HG03571 (cell line): Measurements from ENCODE around the gene SLC26A1.

Experiments
- ATAC-seq: cut with Tn5 transposase; IDR thresholded peaks from one replicate; pipeline ENCODE4 v1.9.1; 2021; ENCODE audit not compliant: unreplicated experiment

SLC26A1 gene

GRCh38 chr4:1014291-1015167 is 21.3 kb upstream of the SLC26A1 start:
- ATAC-seq, result no peak

- ATAC-seq, result no peak
Observed at GRCh38 chr4:1013225-1014073, 20.2 kb upstream of the SLC26A1 start.

GRCh38 chr4:1012034-1012739 is 19.0 kb upstream of the SLC26A1 start:
- ATAC-seq, result no peak

GRCh38 chr4:1011666-1012033 is 18.4 kb upstream of the SLC26A1 start:
- no peak for ATAC-seq

- ATAC-seq, result no peak
Observed at GRCh38 chr4:1011022-1011665, 17.9 kb upstream of the SLC26A1 start, which contains the start of gene FGFRL1. Gene FGFRL1 (plus strand): TSS chr4:1011626. CDS start chr4:1012486, 860 bp downstream.

GRCh38 chr4:1010395-1011021 is 17.3 kb upstream of the SLC26A1 start:
- no peak for ATAC-seq

GRCh38 chr4:1009542-1010394 is 16.6 kb upstream of the SLC26A1 start:
- no peak for ATAC-seq

GRCh38 chr4:1008840-1009541 is 15.8 kb upstream of the SLC26A1 start:
- no peak for ATAC-seq

- ATAC-seq, result no peak
Observed at GRCh38 chr4:1006856-1007255, 13.7 kb upstream of the SLC26A1 start.

- no peak for ATAC-seq
Observed at GRCh38 chr4:1004557-1005485, 11.6 kb upstream of the SLC26A1 start.

GRCh38 chr4:1004071-1004418 is 10.8 kb upstream of the SLC26A1 start:
- ATAC-seq, result no peak

- no peak for ATAC-seq
Observed at GRCh38 chr4:1003271-1004070, 10.3 kb upstream of the SLC26A1 start.

GRCh38 chr4:1002631-1003251 is 9.5 kb upstream of the SLC26A1 start:
- no peak for ATAC-seq

- ATAC-seq, result no peak
Observed at GRCh38 chr4:1002131-1002630, 9.0 kb upstream of the SLC26A1 start.

- no peak for ATAC-seq
Observed at GRCh38 chr4:1001561-1002130, 8.4 kb upstream of the SLC26A1 start.

- no peak for ATAC-seq
Observed at GRCh38 chr4:1000686-1001260, 7.6 kb upstream of the SLC26A1 start.
